GM23338 (cell line): ENCODE data around the gene MAP4K3. TPM values are rescaled to one million over a fixed set of nuclear protein-coding genes. Genes with fewer than 3 reads are reported as not detected.

ENCODE experiments used
- ATAC-seq: fragments of 200-7000 bp; cut with Tn5 transposase; 3 replicates; pipeline ENCODE4 v1.9.1; 2020
- DNase-seq: peaks from one replicate; pipeline ENCODE4 v3.0.0-alpha.2; 2015; ENCODE audit warnings: low spot score
- H2AFZ ChIP-seq: fragments of 200-600 bp; sonication (generic); 2 replicates; pipeline ENCODE4 v1.8.0; 2016; ENCODE audit warnings: antibody characterized with exemption, mild to moderate bottlenecking, moderate library complexity
- H3F3A ChIP-seq: fragments of 200-600 bp; sonication (generic); replicated peaks from 2 replicates; pipeline ENCODE4 v1.8.0; 2017; ENCODE audit warnings: antibody characterized with exemption, mixed run types, low read depth
- H3K27ac ChIP-seq: fragments of 200-600 bp; sonication (generic); 2 replicates; pipeline ENCODE4 v1.6.1; 2016; ENCODE audit warnings: low read depth
- H3K27me3 ChIP-seq: fragments of 200-600 bp; sonication (generic); 2 replicates; pipeline ENCODE4 v1.8.0; 2016; ENCODE audit warnings: mild to moderate bottlenecking, mixed run types, moderate library complexity; ENCODE audit not compliant: insufficient read depth
- H3K36me3 ChIP-seq: fragments of 200-600 bp; sonication (generic); 2 replicates; pipeline ENCODE4 v1.8.0; 2016; ENCODE audit warnings: mild to moderate bottlenecking; ENCODE audit not compliant: insufficient read depth
- H3K4me1 ChIP-seq: fragments of 200-600 bp; sonication (generic); 2 replicates; pipeline ENCODE4 v1.8.0; 2016; ENCODE audit warnings: mild to moderate bottlenecking, moderate library complexity; ENCODE audit not compliant: insufficient read depth
- H3K4me2 ChIP-seq: fragments of 200-600 bp; sonication (generic); 2 replicates; pipeline ENCODE4 v1.7.1; 2017; ENCODE audit warnings: mixed run types
- H3K4me3 ChIP-seq: fragments of 200-600 bp; sonication (generic); 2 replicates; pipeline ENCODE4 v1.6.1; 2016; ENCODE audit warnings: mixed run types
- H3K79me2 ChIP-seq: fragments of 200-600 bp; sonication (generic); replicated peaks from 2 replicates; pipeline ENCODE4 v1.8.0; 2017; ENCODE audit warnings: mild to moderate bottlenecking; ENCODE audit not compliant: insufficient read depth
- H3K9me2 ChIP-seq: fragments of 200-600 bp; sonication (generic); 2 replicates; pipeline ENCODE4 v1.8.0; 2017; ENCODE audit not compliant: insufficient read depth
- H4K20me1 ChIP-seq: fragments of 200-600 bp; sonication (generic); replicated peaks from 2 replicates; pipeline ENCODE4 v1.8.0; 2017; ENCODE audit warnings: mild to moderate bottlenecking; ENCODE audit not compliant: insufficient read depth
- H3K27ac Mint-ChIP-seq: 2 replicates; pipeline ENCODE4 v1.8.0; 2020; ENCODE audit warnings: inconsistent platforms, mild to moderate bottlenecking, moderate library complexity, mixed read lengths
- H3K27me3 Mint-ChIP-seq: 3 replicates; pipeline ENCODE4 v1.8.0; 2022; ENCODE audit warnings: low read depth, mild to moderate bottlenecking, moderate library complexity, mixed read lengths, inconsistent platforms; ENCODE audit not compliant: insufficient read depth, poor library complexity
- H3K36me3 Mint-ChIP-seq: 3 replicates; pipeline ENCODE4 v1.8.0; 2021; ENCODE audit warnings: low read depth, mild to moderate bottlenecking, inconsistent platforms, moderate library complexity, mixed read lengths
- H3K4me1 Mint-ChIP-seq: 3 replicates; pipeline ENCODE4 v1.8.0; 2020; ENCODE audit warnings: mild to moderate bottlenecking, inconsistent platforms, mixed read lengths
- H3K4me3 Mint-ChIP-seq: 3 replicates; pipeline ENCODE4 v1.8.0; 2021; ENCODE audit warnings: moderate library complexity, mild to moderate bottlenecking, inconsistent platforms, mixed read lengths
- H3K9me3 Mint-ChIP-seq: 3 replicates; pipeline ENCODE4 v1.8.0; 2020; ENCODE audit warnings: moderate library complexity, mild to moderate bottlenecking, inconsistent platforms, mixed read lengths
- CREB1 ChIP-seq: fragments of 250-450 bp; sonication (Bioruptor Pico); IDR thresholded peaks from 2 replicates; pipeline ENCODE4 v1.5.0; 2020; ENCODE audit warnings: low read depth, mild to moderate bottlenecking, moderate library complexity
- EZH2 ChIP-seq: fragments of 200-600 bp; sonication (generic); IDR thresholded peaks from one replicate; pipeline ENCODE4 v1.8.0; 2017; ENCODE audit warnings: antibody characterized with exemption, mild to moderate bottlenecking, low read depth; ENCODE audit not compliant: unreplicated experiment
- EZH2phosphoT487 ChIP-seq: fragments of 200-600 bp; sonication (generic); IDR thresholded peaks from one replicate; pipeline ENCODE4 v1.8.1; 2018; ENCODE audit warnings: antibody characterized with exemption; ENCODE audit not compliant: unreplicated experiment
- JUNB ChIP-seq: IDR thresholded peaks from one replicate; pipeline ENCODE4 v1.6.1; 2016; ENCODE audit warnings: antibody characterized with exemption; ENCODE audit not compliant: unreplicated experiment
- NANOG ChIP-seq: IDR thresholded peaks from 2 replicates; pipeline ENCODE4 v1.6.1; 2016; ENCODE audit warnings: antibody characterized with exemption, borderline replicate concordance
- POLR2AphosphoS5 ChIP-seq: IDR thresholded peaks from 2 replicates; pipeline ENCODE4 v1.6.1; 2016; ENCODE audit warnings: antibody characterized with exemption, low read depth
- STAT1 ChIP-seq: IDR thresholded peaks from one replicate; pipeline ENCODE4 v1.6.1; 2016; ENCODE audit warnings: antibody characterized with exemption; ENCODE audit not compliant: unreplicated experiment
- ZNF114 ChIP-seq: fragments of 250-450 bp; sonication (Bioruptor Pico); IDR thresholded peaks from 2 replicates; pipeline ENCODE4 v1.5.0; 2020; ENCODE audit warnings: mild to moderate bottlenecking, moderate library complexity
- ZNF331 ChIP-seq: fragments of 250-450 bp; sonication (Bioruptor Pico); IDR thresholded peaks from 2 replicates; pipeline ENCODE4 v1.5.0; 2020; ENCODE audit warnings: low read depth, mild to moderate bottlenecking, moderate library complexity
- polyA plus RNA-seq: library from polyadenylated mRNA; unstranded; fragments of >200 nt; fragmentation: Nextera tagmentation; extraction: Ambion mirVana; gene quantifications from 2 replicates; pipeline ENCODE4 v1.2.1, GENCODE V29; 2016
- total RNA-seq: library from RNA; depleted of rRNA; stranded (reverse); fragments of >200 nt; shearing (Covaris generic); gene quantifications from 2 replicates; pipeline ENCODE4 v1.2.3, GENCODE V29; 2014
- TF ChIP-seq, protein P1 (sequence below): fragments of 250-450 bp; sonication (Bioruptor Pico); IDR thresholded peaks from 2 replicates; pipeline ENCODE4 v1.5.0; 2020; ENCODE audit warnings: mild to moderate bottlenecking, moderate library complexity
- TF ChIP-seq, protein P2 (sequence below): IDR thresholded peaks from 2 replicates; pipeline ENCODE4 v1.6.1; 2016; ENCODE audit warnings: antibody characterized with exemption
- TF ChIP-seq, protein P3 (sequence below): IDR thresholded peaks from one replicate; pipeline ENCODE4 v1.6.1; 2018; ENCODE audit warnings: antibody characterized with exemption; ENCODE audit not compliant: unreplicated experiment
- TF ChIP-seq, protein P4 (sequence below), 2 experiments: fragments of 200-600 bp in 1 of 2; sonication (generic) in 1 of 2; conservative IDR thresholded peaks; 2 replicates each; pipeline versions ENCODE4 v1.5.1 to v1.6.1; 2016 to 2017; ENCODE audit warnings: antibody characterized with exemption in 2 of 2, low read depth in 2 of 2, mild to moderate bottlenecking in 2 of 2, moderate library complexity in 1 of 2

The MAP4K3 gene
- total and polyA plus RNA-seq, 2 experiments from 2014 or later: 33.0 to 90.7 TPM

DNA sequence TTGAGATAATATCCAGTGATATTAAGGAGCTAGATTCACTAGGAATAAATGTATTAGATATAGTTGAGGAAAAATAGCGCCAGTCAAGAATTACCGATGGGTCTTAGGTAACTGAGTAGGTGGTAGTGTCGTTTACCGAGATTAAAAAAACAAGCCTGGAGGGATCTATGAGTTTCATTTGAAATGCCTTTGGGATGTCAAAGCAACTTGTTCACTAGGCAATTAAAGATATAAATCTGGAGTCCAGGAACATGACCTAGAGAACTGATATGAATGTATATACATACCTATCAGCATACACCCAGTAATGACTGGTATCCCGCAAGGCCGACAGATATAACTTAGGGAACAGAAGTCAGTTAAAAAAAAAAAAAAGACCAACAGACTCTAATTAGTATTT, 29.2 kb upstream of the MAP4K3 start:
- Mint-ChIP-seq H3K4me3 (no peak overlapping the region), H3K36me3 (no peaks in the 10 kb centered on the region), H3K9me3 (no peaks in the 10 kb centered on the region; the same call in 2 of the 3 replicates), H3K27ac (no peak overlapping the region), H3K4me1 (peaks cover 39% of the 10 kb centered on the region), H3K27me3 (peaks cover 2% of the 10 kb centered on the region)
- Histone ChIP-seq H3K36me3 (no peaks in the 10 kb centered on the region), H3K4me3 (no peak overlapping the region), H2AFZ (no peak overlapping the region), H3K79me2 (no peaks in the 10 kb centered on the region), H4K20me1 (no peaks in the 10 kb centered on the region), H3F3A (0 out of 2 replicates have a peak, but pooled peaks cover 13% of the 10 kb centered on the region), H3K9me2 (no peaks in the 10 kb centered on the region), H3K27me3 (no peaks in the 10 kb centered on the region), H3K4me2 (no peak overlapping the region), H3K4me1 (peaks cover 35% of the 10 kb centered on the region), H3K27ac (no peak overlapping the region)
- TF ChIP-seq EZH2: no peak
- no peak for TF ChIP-seq EZH2phosphoT487
- TF ChIP-seq ZNF114 (CRISPR knock-in tag): no peak
- TF ChIP-seq, protein P1, sequence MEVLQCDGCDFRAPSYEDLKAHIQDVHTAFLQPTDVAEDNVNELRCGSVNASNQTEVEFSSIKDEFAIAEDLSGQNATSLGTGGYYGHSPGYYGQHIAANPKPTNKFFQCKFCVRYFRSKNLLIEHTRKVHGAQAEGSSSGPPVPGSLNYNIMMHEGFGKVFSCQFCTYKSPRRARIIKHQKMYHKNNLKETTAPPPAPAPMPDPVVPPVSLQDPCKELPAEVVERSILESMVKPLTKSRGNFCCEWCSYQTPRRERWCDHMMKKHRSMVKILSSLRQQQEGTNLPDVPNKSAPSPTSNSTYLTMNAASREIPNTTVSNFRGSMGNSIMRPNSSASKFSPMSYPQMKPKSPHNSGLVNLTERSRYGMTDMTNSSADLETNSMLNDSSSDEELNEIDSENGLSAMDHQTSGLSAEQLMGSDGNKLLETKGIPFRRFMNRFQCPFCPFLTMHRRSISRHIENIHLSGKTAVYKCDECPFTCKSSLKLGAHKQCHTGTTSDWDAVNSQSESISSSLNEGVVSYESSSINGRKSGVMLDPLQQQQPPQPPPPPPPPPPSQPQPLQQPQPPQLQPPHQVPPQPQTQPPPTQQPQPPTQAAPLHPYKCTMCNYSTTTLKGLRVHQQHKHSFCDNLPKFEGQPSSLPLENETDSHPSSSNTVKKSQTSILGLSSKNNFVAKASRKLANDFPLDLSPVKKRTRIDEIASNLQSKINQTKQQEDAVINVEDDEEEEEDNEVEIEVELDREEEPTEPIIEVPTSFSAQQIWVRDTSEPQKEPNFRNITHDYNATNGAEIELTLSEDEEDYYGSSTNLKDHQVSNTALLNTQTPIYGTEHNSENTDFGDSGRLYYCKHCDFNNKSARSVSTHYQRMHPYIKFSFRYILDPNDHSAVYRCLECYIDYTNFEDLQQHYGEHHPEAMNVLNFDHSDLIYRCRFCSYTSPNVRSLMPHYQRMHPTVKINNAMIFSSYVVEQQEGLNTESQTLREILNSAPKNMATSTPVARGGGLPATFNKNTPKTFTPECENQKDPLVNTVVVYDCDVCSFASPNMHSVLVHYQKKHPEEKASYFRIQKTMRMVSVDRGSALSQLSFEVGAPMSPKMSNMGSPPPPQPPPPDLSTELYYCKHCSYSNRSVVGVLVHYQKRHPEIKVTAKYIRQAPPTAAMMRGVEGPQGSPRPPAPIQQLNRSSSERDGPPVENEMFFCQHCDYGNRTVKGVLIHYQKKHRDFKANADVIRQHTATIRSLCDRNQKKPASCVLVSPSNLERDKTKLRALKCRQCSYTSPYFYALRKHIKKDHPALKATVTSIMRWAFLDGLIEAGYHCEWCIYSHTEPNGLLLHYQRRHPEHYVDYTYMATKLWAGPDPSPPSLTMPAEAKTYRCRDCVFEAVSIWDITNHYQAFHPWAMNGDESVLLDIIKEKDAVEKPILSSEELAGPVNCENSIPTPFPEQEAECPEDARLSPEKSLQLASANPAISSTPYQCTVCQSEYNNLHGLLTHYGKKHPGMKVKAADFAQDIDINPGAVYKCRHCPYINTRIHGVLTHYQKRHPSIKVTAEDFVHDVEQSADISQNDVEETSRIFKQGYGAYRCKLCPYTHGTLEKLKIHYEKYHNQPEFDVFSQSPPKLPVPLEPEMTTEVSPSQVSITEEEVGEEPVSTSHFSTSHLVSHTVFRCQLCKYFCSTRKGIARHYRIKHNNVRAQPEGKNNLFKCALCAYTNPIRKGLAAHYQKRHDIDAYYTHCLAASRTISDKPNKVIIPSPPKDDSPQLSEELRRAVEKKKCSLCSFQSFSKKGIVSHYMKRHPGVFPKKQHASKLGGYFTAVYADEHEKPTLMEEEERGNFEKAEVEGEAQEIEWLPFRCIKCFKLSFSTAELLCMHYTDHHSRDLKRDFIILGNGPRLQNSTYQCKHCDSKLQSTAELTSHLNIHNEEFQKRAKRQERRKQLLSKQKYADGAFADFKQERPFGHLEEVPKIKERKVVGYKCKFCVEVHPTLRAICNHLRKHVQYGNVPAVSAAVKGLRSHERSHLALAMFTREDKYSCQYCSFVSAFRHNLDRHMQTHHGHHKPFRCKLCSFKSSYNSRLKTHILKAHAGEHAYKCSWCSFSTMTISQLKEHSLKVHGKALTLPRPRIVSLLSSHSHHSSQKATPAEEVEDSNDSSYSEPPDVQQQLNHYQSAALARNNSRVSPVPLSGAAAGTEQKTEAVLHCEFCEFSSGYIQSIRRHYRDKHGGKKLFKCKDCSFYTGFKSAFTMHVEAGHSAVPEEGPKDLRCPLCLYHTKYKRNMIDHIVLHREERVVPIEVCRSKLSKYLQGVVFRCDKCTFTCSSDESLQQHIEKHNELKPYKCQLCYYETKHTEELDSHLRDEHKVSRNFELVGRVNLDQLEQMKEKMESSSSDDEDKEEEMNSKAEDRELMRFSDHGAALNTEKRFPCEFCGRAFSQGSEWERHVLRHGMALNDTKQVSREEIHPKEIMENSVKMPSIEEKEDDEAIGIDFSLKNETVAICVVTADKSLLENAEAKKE (CRISPR knock-in tag): no peak
- TF ChIP-seq CREB1 (CRISPR knock-in tag): no peak
- TF ChIP-seq JUNB: no peak
- TF ChIP-seq STAT1: no peak
- TF ChIP-seq, protein P2, sequence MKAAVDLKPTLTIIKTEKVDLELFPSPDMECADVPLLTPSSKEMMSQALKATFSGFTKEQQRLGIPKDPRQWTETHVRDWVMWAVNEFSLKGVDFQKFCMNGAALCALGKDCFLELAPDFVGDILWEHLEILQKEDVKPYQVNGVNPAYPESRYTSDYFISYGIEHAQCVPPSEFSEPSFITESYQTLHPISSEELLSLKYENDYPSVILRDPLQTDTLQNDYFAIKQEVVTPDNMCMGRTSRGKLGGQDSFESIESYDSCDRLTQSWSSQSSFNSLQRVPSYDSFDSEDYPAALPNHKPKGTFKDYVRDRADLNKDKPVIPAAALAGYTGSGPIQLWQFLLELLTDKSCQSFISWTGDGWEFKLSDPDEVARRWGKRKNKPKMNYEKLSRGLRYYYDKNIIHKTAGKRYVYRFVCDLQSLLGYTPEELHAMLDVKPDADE: no peak
- TF ChIP-seq, protein P3, sequence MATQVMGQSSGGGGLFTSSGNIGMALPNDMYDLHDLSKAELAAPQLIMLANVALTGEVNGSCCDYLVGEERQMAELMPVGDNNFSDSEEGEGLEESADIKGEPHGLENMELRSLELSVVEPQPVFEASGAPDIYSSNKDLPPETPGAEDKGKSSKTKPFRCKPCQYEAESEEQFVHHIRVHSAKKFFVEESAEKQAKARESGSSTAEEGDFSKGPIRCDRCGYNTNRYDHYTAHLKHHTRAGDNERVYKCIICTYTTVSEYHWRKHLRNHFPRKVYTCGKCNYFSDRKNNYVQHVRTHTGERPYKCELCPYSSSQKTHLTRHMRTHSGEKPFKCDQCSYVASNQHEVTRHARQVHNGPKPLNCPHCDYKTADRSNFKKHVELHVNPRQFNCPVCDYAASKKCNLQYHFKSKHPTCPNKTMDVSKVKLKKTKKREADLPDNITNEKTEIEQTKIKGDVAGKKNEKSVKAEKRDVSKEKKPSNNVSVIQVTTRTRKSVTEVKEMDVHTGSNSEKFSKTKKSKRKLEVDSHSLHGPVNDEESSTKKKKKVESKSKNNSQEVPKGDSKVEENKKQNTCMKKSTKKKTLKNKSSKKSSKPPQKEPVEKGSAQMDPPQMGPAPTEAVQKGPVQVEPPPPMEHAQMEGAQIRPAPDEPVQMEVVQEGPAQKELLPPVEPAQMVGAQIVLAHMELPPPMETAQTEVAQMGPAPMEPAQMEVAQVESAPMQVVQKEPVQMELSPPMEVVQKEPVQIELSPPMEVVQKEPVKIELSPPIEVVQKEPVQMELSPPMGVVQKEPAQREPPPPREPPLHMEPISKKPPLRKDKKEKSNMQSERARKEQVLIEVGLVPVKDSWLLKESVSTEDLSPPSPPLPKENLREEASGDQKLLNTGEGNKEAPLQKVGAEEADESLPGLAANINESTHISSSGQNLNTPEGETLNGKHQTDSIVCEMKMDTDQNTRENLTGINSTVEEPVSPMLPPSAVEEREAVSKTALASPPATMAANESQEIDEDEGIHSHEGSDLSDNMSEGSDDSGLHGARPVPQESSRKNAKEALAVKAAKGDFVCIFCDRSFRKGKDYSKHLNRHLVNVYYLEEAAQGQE: no peak
- TF ChIP-seq POLR2AphosphoS5: no peak
- no peak for TF ChIP-seq NANOG
- TF ChIP-seq, protein P4, sequence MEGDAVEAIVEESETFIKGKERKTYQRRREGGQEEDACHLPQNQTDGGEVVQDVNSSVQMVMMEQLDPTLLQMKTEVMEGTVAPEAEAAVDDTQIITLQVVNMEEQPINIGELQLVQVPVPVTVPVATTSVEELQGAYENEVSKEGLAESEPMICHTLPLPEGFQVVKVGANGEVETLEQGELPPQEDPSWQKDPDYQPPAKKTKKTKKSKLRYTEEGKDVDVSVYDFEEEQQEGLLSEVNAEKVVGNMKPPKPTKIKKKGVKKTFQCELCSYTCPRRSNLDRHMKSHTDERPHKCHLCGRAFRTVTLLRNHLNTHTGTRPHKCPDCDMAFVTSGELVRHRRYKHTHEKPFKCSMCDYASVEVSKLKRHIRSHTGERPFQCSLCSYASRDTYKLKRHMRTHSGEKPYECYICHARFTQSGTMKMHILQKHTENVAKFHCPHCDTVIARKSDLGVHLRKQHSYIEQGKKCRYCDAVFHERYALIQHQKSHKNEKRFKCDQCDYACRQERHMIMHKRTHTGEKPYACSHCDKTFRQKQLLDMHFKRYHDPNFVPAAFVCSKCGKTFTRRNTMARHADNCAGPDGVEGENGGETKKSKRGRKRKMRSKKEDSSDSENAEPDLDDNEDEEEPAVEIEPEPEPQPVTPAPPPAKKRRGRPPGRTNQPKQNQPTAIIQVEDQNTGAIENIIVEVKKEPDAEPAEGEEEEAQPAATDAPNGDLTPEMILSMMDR (conservative IDR thresholded peaks at IDR 0.05; ENCODE audit: low read depth in 2 of 2): no peak
- no peak for TF ChIP-seq ZNF331
- DNase-seq (no peak), ATAC-seq (no peak)
